ENCODE data around the gene CNN2.

The CNN2 gene

GRCh38 chr19:1049106-1049505 is 22.7 kb downstream of the CNN2 start:
- DNase-seq (ENCODE audit: low spot score) = no peak

- no peak for DNase-seq (ENCODE audit: low spot score)
Measured at GRCh38 chr19:1049800-1050199, 23.4 kb downstream of the CNN2 start.

GRCh38 chr19:1050989-1051788 is 24.8 kb downstream of the CNN2 start:
- no peak for DNase-seq (ENCODE audit: low spot score)

GRCh38 chr19:1051791-1052190 is 25.4 kb downstream of the CNN2 start:
- DNase-seq (ENCODE audit: low spot score) = no peak

GRCh38 chr19:1052349-1052975 is 26.1 kb downstream of the CNN2 start:
- DNase-seq (ENCODE audit: low spot score) = no peak

GRCh38 chr19:1053176-1054101 is 27.0 kb downstream of the CNN2 start:
- no peak for DNase-seq (ENCODE audit: low spot score)

GRCh38 chr19:1054102-1055027 is 28.0 kb downstream of the CNN2 start:
- no peak for DNase-seq (ENCODE audit: low spot score)

- DNase-seq (ENCODE audit: low spot score) = no peak
Measured at GRCh38 chr19:1055028-1055425, 28.6 kb downstream of the CNN2 start.

- no peak for DNase-seq (ENCODE audit: low spot score)
Measured at GRCh38 chr19:1055886-1056620, 29.6 kb downstream of the CNN2 start.

- DNase-seq (ENCODE audit: low spot score) = no peak
Measured at GRCh38 chr19:1057176-1057855, 30.9 kb downstream of the CNN2 start.

- no peak for DNase-seq (ENCODE audit: low spot score)
Measured at GRCh38 chr19:1058112-1058511, 31.7 kb downstream of the CNN2 start.

GRCh38 chr19:1060689-1061088 is 34.3 kb downstream of the CNN2 start:
- DNase-seq (ENCODE audit: low spot score) = no peak

GRCh38 chr19:1061987-1062386 is 35.6 kb downstream of the CNN2 start:
- no peak for DNase-seq (ENCODE audit: low spot score)

GRCh38 chr19:1062387-1063029 is 36.1 kb downstream of the CNN2 start:
- DNase-seq (ENCODE audit: low spot score) = no peak

- no peak for DNase-seq (ENCODE audit: low spot score)
Measured at GRCh38 chr19:1063030-1063908, 36.9 kb downstream of the CNN2 start.

- no peak for DNase-seq (ENCODE audit: low spot score)
Measured at GRCh38 chr19:1063909-1064660, 37.7 kb downstream of the CNN2 start.

GRCh38 chr19:1064661-1065605 is 38.5 kb downstream of the CNN2 start:
- DNase-seq (ENCODE audit: low spot score) = no peak

Data from pons (tissue), 1 donor.